Activated naive CD4-positive, alpha-beta T cell treated with anti-CD3 and anti-CD28 coated beads for 36 hours (primary cell): ENCODE data around the gene PHC1. TPM values are rescaled to one million over a fixed set of nuclear protein-coding genes. Genes with fewer than 3 reads are reported as not detected.

Source experiments
- CTCF ChIA-PET: fragments of 350-600 bp; sonication (Branson Sonifier 250); formaldehyde crosslinking; loops from one replicate; lab custom pipeline; 2021; ENCODE audit warnings: antibody characterized with exemption; lab: Charles Lee
- DNase-seq: peaks from one replicate; pipeline ENCODE4 v3.0.0-alpha.2; 2020
- H3K27ac Mint-ChIP-seq: one replicate; pipeline ENCODE4 v1.8.0; 2021; ENCODE audit warnings: mild to moderate bottlenecking, mixed read lengths
- H3K27me3 Mint-ChIP-seq: one replicate; pipeline ENCODE4 v1.8.0; 2021; ENCODE audit warnings: low read depth, mixed read lengths
- H3K36me3 Mint-ChIP-seq: one replicate; pipeline ENCODE4 v1.8.0; 2021; ENCODE audit warnings: low read depth, mixed read lengths
- H3K4me1 Mint-ChIP-seq: one replicate; pipeline ENCODE4 v1.8.0; 2021; ENCODE audit warnings: low read depth, mixed read lengths
- H3K4me3 Mint-ChIP-seq: one replicate; pipeline ENCODE4 v1.8.0; 2021; ENCODE audit warnings: mild to moderate bottlenecking, moderate library complexity, mixed read lengths
- H3K9me3 Mint-ChIP-seq: one replicate; pipeline ENCODE4 v1.8.0; 2021; ENCODE audit warnings: mixed read lengths
- intact Hi-C: fragments of 100-400 bp; cut with micrococcal nuclease; formaldehyde crosslinking; loops from one replicate; pipeline ENCODE4 v1.15.1; 2023
- total RNA-seq, 2 experiments: library from RNA; stranded (reverse); gene quantifications; one replicate each; pipeline ENCODE4 v1.2.3, GENCODE V29; 2021

PHC1 gene
- total RNA-seq, 2 experiments from 2014 or later: 24.4 to 26.5 TPM

DNA sequence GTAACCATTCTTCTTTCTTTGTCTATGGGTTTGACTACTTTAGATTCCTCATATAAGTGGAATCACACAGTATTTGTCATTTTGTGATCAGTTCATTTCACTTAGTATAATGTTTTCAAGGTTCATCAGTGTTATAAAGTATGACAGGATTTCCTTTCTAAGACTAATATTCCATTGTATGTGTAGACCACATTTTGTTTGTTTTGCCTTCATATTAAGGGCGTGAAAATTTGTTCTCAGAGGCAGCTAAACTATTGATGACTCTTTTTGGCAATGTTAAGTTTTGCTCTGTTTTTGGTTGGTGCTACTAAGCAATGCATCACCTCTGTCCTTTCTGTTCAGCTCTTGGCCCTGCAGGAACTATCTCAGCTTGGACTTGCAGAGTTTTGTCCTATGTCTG, 73.4 kb downstream of the PHC1 start:
- intact Hi-C loops: loop anchor here (1.0 to 2.0 kb wide), 2 partner anchors 9 to 37 kb away; no protein-coding TSS in a partner anchor
- Mint-ChIP-seq H3K9me3 (no peaks in the 10 kb centered on the region), H3K4me1 (peaks cover 50% of the 10 kb centered on the region), H3K36me3 (peaks cover 1% of the 10 kb centered on the region), H3K27me3 (no peaks in the 10 kb centered on the region), H3K27ac (no peak overlapping the region), H3K4me3 (no peak overlapping the region)
- no peak for DNase-seq
- CTCF ChIA-PET: interaction anchor here (0.8 to 1.5 kb wide), 4 partner anchors 37 to 62 kb away, joined by 4 to 5 read pairs (median 4); partner anchors contain the start of gene M6PR

DNA sequence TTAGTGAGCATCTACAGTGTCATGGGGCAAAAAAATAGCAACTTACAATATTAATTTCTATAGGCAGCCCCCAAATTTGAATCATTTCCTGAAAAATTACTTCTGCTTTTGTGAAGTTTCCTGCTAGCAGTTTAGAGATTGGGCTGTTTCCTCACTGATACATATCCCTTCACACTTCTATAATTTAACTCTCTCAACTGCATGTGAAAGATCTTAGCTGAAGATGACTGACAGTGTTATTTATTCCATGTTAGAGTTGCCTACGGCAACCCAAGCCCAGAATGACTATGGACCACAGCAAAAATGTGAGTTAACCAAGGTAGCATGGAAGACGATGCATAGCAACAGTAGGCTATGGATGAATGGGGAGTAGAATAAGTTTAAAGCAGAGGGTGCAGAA, 75.1 kb downstream of the PHC1 start, which contains the start of gene KLRG1:
Gene KLRG1 (plus strand): TSS at position 134 of the 400 bp plus-strand sequence. CDS start 90 bp downstream, at position 224.
- Mint-ChIP-seq H3K36me3 (no peaks in the 10 kb centered on the region), H3K9me3 (no peaks in the 10 kb centered on the region), H3K27ac (peak within 1 kb of the TSS; percentile 43), H3K4me3 (peak within 1 kb of the TSS; percentile 53), H3K27me3 (no peaks in the 10 kb centered on the region), H3K4me1 (peaks cover 61% of the 10 kb centered on the region)
- peak; percentile 55 for DNase-seq
- intact Hi-C loops: loop anchor here (1.0 to 2.0 kb wide), 4 partner anchors 35 to 496 kb away; no protein-coding TSS in a partner anchor
- CTCF ChIA-PET: interaction anchor here (1.0 to 1.8 kb wide), 2 partner anchors 48 to 60 kb away, joined by 3 to 10 read pairs; no protein-coding TSS in a partner anchor

Other genes with a start within 250 kb of the PHC1 start
- 1 to 10 TPM; 5.2 to 5.5 TPM for gene RIMKLB, start 216.5 kb upstream of the PHC1 start, total RNA-seq
- not detected for gene A2ML1, start 91.9 kb upstream of the PHC1 start, total RNA-seq
- 100 to 1,000 TPM; 139 to 140 TPM for gene M6PR, start 35.1 kb downstream of the PHC1 start, total RNA-seq
- gene KLRG1, start 75.0 kb downstream of the PHC1 start, total RNA-seq: 1 to 10 TPM; 3.9 to 5.2 TPM
- gene A2M, start 201.4 kb downstream of the PHC1 start, total RNA-seq: not detected